ENCODE measurements around the gene DNAH17.
A peak's percentile ranks its signal among the peaks of the same experiment; 100 is the strongest.

Gene DNAH17

GRCh38 chr17:78608122-78608803 is 31.1 kb upstream of the DNAH17 start:
- DNase-seq (ENCODE audit: insufficient read length, low spot score) (no peak), FAIRE-seq (no peak)

GRCh38 chr17:78607038-78607437 is 29.8 kb upstream of the DNAH17 start:
- FAIRE-seq = no peak

GRCh38 chr17:78605886-78606285 is 28.7 kb upstream of the DNAH17 start:
- DNase-seq (ENCODE audit: insufficient read length, low spot score) (no peak), FAIRE-seq (no peak)

More at GRCh38 chr17:78607038-78607437, 29.8 kb upstream of the DNAH17 start:
- DNase-seq (ENCODE audit: insufficient read length, low spot score) = no peak

- FAIRE-seq (peak; percentile 26), DNase-seq (ENCODE audit: insufficient read length, low spot score) (no peak)
Measured at GRCh38 chr17:78605429-78605828, 28.2 kb upstream of the DNAH17 start.

GRCh38 chr17:78602246-78602645 is 25.1 kb upstream of the DNAH17 start:
- no peak for FAIRE-seq

GRCh38 chr17:78601577-78602190 is 24.5 kb upstream of the DNAH17 start:
- no peak for DNase-seq (ENCODE audit: insufficient read length, low spot score)
- no peak for FAIRE-seq

More at GRCh38 chr17:78602246-78602645, 25.1 kb upstream of the DNAH17 start:
- no peak for DNase-seq (ENCODE audit: insufficient read length, low spot score)

- FAIRE-seq (peak; percentile 31), DNase-seq (ENCODE audit: insufficient read length, low spot score) (no peak)
Measured at GRCh38 chr17:78600181-78600721, 23.1 kb upstream of the DNAH17 start.

- DNase-seq (ENCODE audit: insufficient read length, low spot score) (no peak), FAIRE-seq (no peak)
Measured at GRCh38 chr17:78599419-78599818, 22.2 kb upstream of the DNAH17 start.

- DNase-seq (ENCODE audit: insufficient read length, low spot score) (no peak), FAIRE-seq (no peak)
Measured at GRCh38 chr17:78598013-78598471, 20.8 kb upstream of the DNAH17 start.

- FAIRE-seq = no peak
- DNase-seq (ENCODE audit: insufficient read length, low spot score) = no peak
Measured at GRCh38 chr17:78596871-78597764, 19.9 kb upstream of the DNAH17 start.

- no peak for FAIRE-seq
- DNase-seq (ENCODE audit: insufficient read length, low spot score) = no peak
Measured at GRCh38 chr17:78595135-78595810, 18.1 kb upstream of the DNAH17 start.

- FAIRE-seq = no peak
Measured at GRCh38 chr17:78592991-78593329, 15.8 kb upstream of the DNAH17 start.

GRCh38 chr17:78591263-78591671 is 14.1 kb upstream of the DNAH17 start:
- DNase-seq (ENCODE audit: insufficient read length, low spot score) (no peak), FAIRE-seq (no peak)

More at GRCh38 chr17:78592991-78593329, 15.8 kb upstream of the DNAH17 start:
- no peak for DNase-seq (ENCODE audit: insufficient read length, low spot score)

- peak; percentile 60 for FAIRE-seq
- no peak for DNase-seq (ENCODE audit: insufficient read length, low spot score)
Measured at GRCh38 chr17:78589885-78590284, 12.7 kb upstream of the DNAH17 start.

- FAIRE-seq = no peak
Measured at GRCh38 chr17:78589031-78589675, 12.0 kb upstream of the DNAH17 start.

GRCh38 chr17:78588258-78589030 is 11.2 kb upstream of the DNAH17 start:
- DNase-seq (ENCODE audit: insufficient read length, low spot score) (no peak), FAIRE-seq (peak; percentile 31)

More at GRCh38 chr17:78589031-78589675, 12.0 kb upstream of the DNAH17 start:
- no peak for DNase-seq (ENCODE audit: insufficient read length, low spot score)

GRCh38 chr17:78585006-78585630 is 7.9 kb upstream of the DNAH17 start:
- peak; percentile 42 for FAIRE-seq
- DNase-seq (ENCODE audit: insufficient read length, low spot score) = no peak

- peak; percentile 95 for FAIRE-seq
- no peak for DNase-seq (ENCODE audit: insufficient read length, low spot score)
Measured at GRCh38 chr17:78583091-78583490, 5.9 kb upstream of the DNAH17 start.

- DNase-seq (ENCODE audit: insufficient read length, low spot score) = no peak
- FAIRE-seq = no peak
Measured at GRCh38 chr17:78581304-78581703, 4.1 kb upstream of the DNAH17 start.

All from HTR-8/SVneo (cell line).